ENCODE results near the gene KCNC4.

Gene KCNC4

GRCh38 chr1:110209715-110210603 is at the start of gene KCNC4:
Gene KCNC4, plus strand, starts transcription at chr1:110210314. Its CDS starts 1,186 bp downstream, at chr1:110211500.
- Histone ChIP-seq H3K4me3 (ENCODE audit: low read depth, low read length) (peak within 1 kb of the TSS; percentile 76), H3K27me3 (ENCODE audit: insufficient read depth, low read depth, severe bottlenecking) (no peaks in the 10 kb centered on the region), H3K36me3 (peaks cover 5% of the 10 kb centered on the region), H3K9me3 (ENCODE audit: severe bottlenecking) (no peaks in the 10 kb centered on the region), H3K27ac (peak within 1 kb of the TSS; percentile 75)
- TF ChIP-seq CTCF (IDR thresholded peaks at IDR 0.05; ENCODE audit: low read depth, low read length), result no peak
- DNase-seq, result peak; percentile 88

GRCh38 chr1:110160538-110161100 is 49.5 kb upstream of the KCNC4 start:
- no peak for DNase-seq
- no peak for TF ChIP-seq CTCF (IDR thresholded peaks at IDR 0.05; ENCODE audit: low read depth, low read length)
- H3K4me3 ChIP-seq (ENCODE audit: low read depth, low read length), result no peak overlapping the region
- H3K27ac ChIP-seq, result no peak overlapping the region
- no peaks in the 10 kb centered on the region for H3K36me3 ChIP-seq
- H3K27me3 ChIP-seq (ENCODE audit: insufficient read depth, low read depth, severe bottlenecking), result no peaks in the 10 kb centered on the region
- no peaks in the 10 kb centered on the region for H3K9me3 ChIP-seq (ENCODE audit: severe bottlenecking)

DNA sequence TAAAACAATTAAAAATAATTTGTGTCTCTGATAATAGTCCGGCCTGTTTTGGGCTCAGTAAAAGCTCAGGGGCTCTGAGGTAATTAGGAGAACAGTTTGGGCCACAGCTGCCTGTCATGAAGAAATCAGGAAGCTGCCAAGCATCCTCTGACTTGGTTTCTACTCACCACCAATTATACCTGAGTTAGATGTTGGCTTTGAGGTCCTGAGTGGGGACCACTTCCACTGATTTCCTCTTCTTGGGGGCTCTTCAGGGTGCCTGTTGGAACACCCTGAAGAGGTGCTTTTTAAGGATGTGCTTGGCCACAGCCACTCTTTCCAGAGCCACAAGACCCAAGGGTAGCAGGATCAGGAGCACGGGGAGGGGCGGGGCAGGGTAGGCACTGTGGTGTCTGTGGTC is 48.9 kb upstream of the KCNC4 start:
- Histone ChIP-seq H3K36me3 (no peaks in the 10 kb centered on the region), H3K27me3 (ENCODE audit: insufficient read depth, low read depth, severe bottlenecking) (no peaks in the 10 kb centered on the region), H3K4me3 (ENCODE audit: low read depth, low read length) (no peak overlapping the region), H3K9me3 (ENCODE audit: severe bottlenecking) (no peaks in the 10 kb centered on the region), H3K27ac (no peak overlapping the region)
- no peak for TF ChIP-seq CTCF (IDR thresholded peaks at IDR 0.05; ENCODE audit: low read depth, low read length)
- DNase-seq, result no peak

DNA sequence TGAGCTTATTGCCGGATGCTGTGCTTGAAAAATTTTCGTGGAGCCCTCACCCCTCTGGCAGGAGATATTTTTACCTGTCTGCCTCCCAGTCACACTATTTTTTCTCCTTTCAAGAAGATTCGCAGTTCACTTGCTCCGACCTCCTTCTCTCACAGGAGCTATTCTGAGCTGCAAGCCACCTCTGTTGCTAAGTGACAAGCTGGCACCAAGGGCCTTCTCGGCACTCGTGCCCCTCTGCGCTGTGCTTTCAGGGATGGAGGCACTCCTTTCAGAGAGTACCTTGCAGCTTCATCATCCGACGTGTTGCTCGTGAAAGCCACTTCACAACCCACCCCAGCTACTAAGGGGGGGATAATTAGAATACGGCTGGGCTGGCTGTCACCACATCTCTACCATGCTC is 48.3 kb upstream of the KCNC4 start:
- Histone ChIP-seq H3K27me3 (ENCODE audit: insufficient read depth, low read depth, severe bottlenecking) (no peaks in the 10 kb centered on the region), H3K27ac (no peak overlapping the region), H3K4me3 (ENCODE audit: low read depth, low read length) (no peak overlapping the region), H3K36me3 (no peaks in the 10 kb centered on the region), H3K9me3 (ENCODE audit: severe bottlenecking) (no peaks in the 10 kb centered on the region)
- TF ChIP-seq CTCF (IDR thresholded peaks at IDR 0.05; ENCODE audit: low read depth, low read length), result no peak
- DNase-seq, result no peak

DNA sequence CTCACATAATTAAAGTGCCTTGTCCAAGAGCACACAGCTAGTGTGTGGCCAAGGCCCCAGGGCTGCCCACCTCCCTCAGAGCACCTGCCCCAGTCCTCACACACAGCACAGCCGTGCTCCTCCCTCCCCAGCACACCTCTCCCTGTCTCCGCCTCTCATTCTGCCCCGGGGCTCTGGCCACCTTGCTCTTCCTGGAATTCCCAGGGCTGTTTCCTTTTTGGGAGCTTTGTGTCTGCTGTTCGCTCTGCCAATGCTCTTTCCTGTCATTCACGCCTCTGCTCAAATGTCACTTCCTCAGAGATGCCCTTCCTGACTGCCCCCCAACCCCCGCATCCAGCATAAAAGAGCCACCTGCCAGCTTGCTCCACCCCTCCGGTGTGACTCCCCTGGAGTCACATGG is 46.5 kb upstream of the KCNC4 start:
- Histone ChIP-seq H3K27me3 (ENCODE audit: insufficient read depth, low read depth, severe bottlenecking) (no peaks in the 10 kb centered on the region), H3K9me3 (ENCODE audit: severe bottlenecking) (no peaks in the 10 kb centered on the region), H3K36me3 (no peaks in the 10 kb centered on the region), H3K4me3 (ENCODE audit: low read depth, low read length) (no peak overlapping the region), H3K27ac (no peak overlapping the region)
- no peak for TF ChIP-seq CTCF (IDR thresholded peaks at IDR 0.05; ENCODE audit: low read depth, low read length)
- no peak for DNase-seq

Data from WERI-Rb-1 (cell line).